ENCODE results near the gene MDN1.

DNA sequence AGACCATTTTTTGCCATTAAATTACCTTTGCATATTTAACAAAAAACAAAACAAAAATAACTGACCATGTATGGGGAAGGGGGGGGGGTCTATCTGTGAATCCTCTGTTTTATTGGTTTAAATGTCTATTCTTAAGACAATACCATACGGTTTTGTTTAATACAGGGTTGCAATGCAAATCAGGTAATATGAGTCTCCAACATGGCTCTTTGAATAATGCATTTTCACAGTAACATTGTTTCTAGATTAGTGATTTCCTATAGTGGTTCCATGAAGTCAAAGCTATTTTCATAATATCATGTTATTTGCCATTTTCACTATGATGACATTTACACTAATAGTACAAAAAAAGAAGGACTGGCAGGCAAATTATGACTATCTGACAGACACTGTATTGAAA, 116.3 kb downstream of the MDN1 start:
- TF ChIP-seq CHD1 (IDR thresholded peaks at IDR 0.05; ENCODE audit: low read depth, low read length) (no peak), RFX5 (IDR thresholded peaks at IDR 0.05; ENCODE audit: low read depth, low read length) (no peak), FOS (IDR thresholded peaks at IDR 0.05; ENCODE audit: low read depth, low read length) (no peak), POLR2A (IDR thresholded peaks at IDR 0.05; ENCODE audit: low read depth, low read length) (no peak), MAFK (IDR thresholded peaks at IDR 0.05; ENCODE audit: low read depth, low read length) (no peak)
- TF ChIP-seq, protein P1, sequence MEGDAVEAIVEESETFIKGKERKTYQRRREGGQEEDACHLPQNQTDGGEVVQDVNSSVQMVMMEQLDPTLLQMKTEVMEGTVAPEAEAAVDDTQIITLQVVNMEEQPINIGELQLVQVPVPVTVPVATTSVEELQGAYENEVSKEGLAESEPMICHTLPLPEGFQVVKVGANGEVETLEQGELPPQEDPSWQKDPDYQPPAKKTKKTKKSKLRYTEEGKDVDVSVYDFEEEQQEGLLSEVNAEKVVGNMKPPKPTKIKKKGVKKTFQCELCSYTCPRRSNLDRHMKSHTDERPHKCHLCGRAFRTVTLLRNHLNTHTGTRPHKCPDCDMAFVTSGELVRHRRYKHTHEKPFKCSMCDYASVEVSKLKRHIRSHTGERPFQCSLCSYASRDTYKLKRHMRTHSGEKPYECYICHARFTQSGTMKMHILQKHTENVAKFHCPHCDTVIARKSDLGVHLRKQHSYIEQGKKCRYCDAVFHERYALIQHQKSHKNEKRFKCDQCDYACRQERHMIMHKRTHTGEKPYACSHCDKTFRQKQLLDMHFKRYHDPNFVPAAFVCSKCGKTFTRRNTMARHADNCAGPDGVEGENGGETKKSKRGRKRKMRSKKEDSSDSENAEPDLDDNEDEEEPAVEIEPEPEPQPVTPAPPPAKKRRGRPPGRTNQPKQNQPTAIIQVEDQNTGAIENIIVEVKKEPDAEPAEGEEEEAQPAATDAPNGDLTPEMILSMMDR (conservative IDR thresholded peaks at IDR 0.05; ENCODE audit: low read depth, low read length) = no peak
- TF ChIP-seq, protein P2, sequence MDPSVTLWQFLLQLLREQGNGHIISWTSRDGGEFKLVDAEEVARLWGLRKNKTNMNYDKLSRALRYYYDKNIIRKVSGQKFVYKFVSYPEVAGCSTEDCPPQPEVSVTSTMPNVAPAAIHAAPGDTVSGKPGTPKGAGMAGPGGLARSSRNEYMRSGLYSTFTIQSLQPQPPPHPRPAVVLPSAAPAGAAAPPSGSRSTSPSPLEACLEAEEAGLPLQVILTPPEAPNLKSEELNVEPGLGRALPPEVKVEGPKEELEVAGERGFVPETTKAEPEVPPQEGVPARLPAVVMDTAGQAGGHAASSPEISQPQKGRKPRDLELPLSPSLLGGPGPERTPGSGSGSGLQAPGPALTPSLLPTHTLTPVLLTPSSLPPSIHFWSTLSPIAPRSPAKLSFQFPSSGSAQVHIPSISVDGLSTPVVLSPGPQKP (IDR thresholded peaks at IDR 0.05; ENCODE audit: borderline replicate concordance, low read depth, low read length) = no peak
